Neutrophil (primary cell): ENCODE measurements around the gene UBE2D4.
"Not testable (repeated sequence)": the region's sequence is repeated elsewhere in the genome, so short reads cannot be mapped to it uniquely, and the experiment has no call there.

Experiments used
- H3K27ac ChIP-seq: fragments of 200-600 bp; sonication (generic); 2 replicates; pipeline ENCODE4 v1.5.1; 2016; ENCODE audit warnings: mild to moderate bottlenecking, moderate library complexity
- H3K27me3 ChIP-seq: fragments of 200-600 bp; sonication (generic); 2 replicates; pipeline ENCODE4 v1.6.0; 2016; ENCODE audit warnings: mild to moderate bottlenecking
- H3K36me3 ChIP-seq: fragments of 200-600 bp; sonication (generic); 2 replicates; pipeline ENCODE4 v1.5.1; 2017
- H3K4me1 ChIP-seq, 2 experiments: fragments of 200-600 bp in 1 of 2; sonication (generic) in 1 of 2; 1 replicate in 1 of 2; 2 replicates in 1 of 2; pipeline versions ENCODE4 v1.5.1 to v1.6.1; 2013 to 2016; ENCODE audit warnings: low read depth in 1 of 2, low read length in 1 of 2, mild to moderate bottlenecking in 1 of 2, moderate library complexity in 1 of 2; ENCODE audit not compliant: control insufficient read depth in 1 of 2, insufficient read depth in 1 of 2
- H3K4me3 ChIP-seq, 2 experiments: fragments of 200-600 bp in 1 of 2; sonication (generic) in 1 of 2; 1 replicate in 1 of 2; 2 replicates in 1 of 2; pipeline ENCODE4 v1.5.1; 2013 to 2016; ENCODE audit warnings: low read depth in 1 of 2, low read length in 1 of 2, mild to moderate bottlenecking in 1 of 2, moderate library complexity in 1 of 2
- H3K9me3 ChIP-seq: fragments of 200-600 bp; sonication (generic); 2 replicates; pipeline ENCODE4 v1.5.1; 2016
- TF ChIP-seq, protein P1 (sequence below): fragments of 200-600 bp; sonication (generic); IDR thresholded peaks from 2 replicates; pipeline ENCODE4 v1.5.1; 2016; ENCODE audit warnings: antibody characterized with exemption

The UBE2D4 gene

DNA sequence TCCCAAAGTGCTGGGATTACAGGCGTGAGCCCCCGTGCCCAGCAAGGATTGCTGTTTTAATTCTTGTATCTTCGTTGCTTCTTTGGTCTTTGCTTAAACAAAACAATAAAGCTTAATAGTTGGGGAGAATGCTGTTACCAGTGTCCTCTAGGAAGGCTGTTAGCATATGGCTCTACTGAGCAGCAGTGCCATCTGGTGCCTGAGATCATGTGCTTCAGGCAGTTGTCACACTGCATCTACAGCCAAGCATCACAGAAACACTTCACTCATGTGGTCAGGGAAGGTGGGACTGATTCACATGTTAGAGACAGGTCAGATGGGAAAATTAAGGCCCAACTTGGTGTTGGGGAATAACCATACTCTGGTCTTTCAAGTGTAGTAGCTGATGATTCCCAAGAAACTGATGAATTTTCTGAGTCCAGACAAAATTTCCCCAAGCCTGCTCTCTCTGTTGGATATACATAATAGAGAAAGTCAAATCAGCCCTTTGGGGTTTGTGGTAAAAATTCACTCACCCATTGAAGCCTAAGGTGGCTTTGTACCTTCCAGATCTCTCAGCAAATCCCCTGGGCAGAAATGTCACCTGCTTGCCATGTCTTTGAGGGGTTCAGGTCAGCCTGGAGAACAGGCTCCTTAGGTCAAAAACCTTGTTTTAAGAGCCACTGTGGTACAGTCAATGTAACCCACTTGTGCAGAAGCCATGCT lies 28.4 kb downstream of the UBE2D4 start:
- no peak overlapping the region for H3K4me3 ChIP-seq
- H3K27me3 ChIP-seq, result no peaks in the 10 kb centered on the region
- no peak overlapping the region for H3K27ac ChIP-seq
- no peaks in the 10 kb centered on the region for H3K4me1 ChIP-seq
- TF ChIP-seq, protein P1, sequence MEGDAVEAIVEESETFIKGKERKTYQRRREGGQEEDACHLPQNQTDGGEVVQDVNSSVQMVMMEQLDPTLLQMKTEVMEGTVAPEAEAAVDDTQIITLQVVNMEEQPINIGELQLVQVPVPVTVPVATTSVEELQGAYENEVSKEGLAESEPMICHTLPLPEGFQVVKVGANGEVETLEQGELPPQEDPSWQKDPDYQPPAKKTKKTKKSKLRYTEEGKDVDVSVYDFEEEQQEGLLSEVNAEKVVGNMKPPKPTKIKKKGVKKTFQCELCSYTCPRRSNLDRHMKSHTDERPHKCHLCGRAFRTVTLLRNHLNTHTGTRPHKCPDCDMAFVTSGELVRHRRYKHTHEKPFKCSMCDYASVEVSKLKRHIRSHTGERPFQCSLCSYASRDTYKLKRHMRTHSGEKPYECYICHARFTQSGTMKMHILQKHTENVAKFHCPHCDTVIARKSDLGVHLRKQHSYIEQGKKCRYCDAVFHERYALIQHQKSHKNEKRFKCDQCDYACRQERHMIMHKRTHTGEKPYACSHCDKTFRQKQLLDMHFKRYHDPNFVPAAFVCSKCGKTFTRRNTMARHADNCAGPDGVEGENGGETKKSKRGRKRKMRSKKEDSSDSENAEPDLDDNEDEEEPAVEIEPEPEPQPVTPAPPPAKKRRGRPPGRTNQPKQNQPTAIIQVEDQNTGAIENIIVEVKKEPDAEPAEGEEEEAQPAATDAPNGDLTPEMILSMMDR, result no peak
- peaks cover 21% of the 10 kb centered on the region for H3K36me3 ChIP-seq
- no peaks in the 10 kb centered on the region for H3K9me3 ChIP-seq

DNA sequence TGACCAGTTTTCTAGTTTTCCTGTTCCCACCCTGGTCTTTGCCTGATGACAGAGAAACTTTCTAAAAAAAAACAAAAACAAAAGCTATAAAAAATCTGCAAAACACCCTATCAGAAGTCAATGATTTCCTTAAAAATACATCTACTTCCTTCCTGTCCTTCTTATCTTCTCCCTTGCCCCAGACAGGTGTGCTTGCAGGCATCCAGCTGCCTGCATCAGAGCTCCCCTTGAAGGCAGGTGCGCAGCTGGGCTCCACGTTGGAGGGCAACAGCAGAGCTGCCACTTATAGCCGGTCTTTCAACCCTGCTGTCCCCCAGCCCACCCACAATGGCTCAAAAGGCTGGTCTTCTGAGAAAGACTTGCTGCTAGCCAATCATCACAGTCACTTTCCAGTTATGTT lies 29.8 kb downstream of the UBE2D4 start:
- H3K4me3 ChIP-seq, result no peak overlapping the region
- peaks cover 14% of the 10 kb centered on the region for H3K36me3 ChIP-seq
- TF ChIP-seq, protein P1, result no peak
- H3K27ac ChIP-seq, result no peak overlapping the region
- no peaks in the 10 kb centered on the region for H3K9me3 ChIP-seq
- no peaks in the 10 kb centered on the region for H3K4me1 ChIP-seq
- H3K27me3 ChIP-seq, result no peaks in the 10 kb centered on the region

DNA sequence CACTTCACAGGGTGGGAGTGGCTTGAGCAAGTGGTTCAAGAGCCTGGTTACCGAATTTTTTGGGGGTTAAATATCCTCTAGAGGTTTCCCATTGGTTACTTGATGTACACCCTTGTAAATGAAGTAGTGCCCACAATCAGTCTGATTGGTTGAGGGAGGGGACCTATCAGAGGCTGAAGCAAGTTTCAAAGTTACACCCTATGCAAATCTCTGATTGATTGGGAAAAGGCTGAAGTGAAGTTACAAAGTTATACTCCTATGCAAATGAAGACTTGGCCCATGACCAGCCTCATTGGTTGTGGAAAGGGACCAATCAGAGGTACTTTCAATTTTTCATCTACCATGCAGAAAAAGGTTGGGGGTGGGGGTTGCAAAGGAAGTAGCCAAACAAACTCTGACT lies 34.7 kb downstream of the UBE2D4 start:
- TF ChIP-seq, protein P1, result no peak
- H3K27me3 ChIP-seq, result no peaks in the 10 kb centered on the region
- no peaks in the 10 kb centered on the region for H3K9me3 ChIP-seq
- no peaks in the 10 kb centered on the region for H3K36me3 ChIP-seq
- H3K4me1 ChIP-seq, result no peaks in the 10 kb centered on the region
- no peak overlapping the region for H3K27ac ChIP-seq
- no peak overlapping the region for H3K4me3 ChIP-seq

DNA sequence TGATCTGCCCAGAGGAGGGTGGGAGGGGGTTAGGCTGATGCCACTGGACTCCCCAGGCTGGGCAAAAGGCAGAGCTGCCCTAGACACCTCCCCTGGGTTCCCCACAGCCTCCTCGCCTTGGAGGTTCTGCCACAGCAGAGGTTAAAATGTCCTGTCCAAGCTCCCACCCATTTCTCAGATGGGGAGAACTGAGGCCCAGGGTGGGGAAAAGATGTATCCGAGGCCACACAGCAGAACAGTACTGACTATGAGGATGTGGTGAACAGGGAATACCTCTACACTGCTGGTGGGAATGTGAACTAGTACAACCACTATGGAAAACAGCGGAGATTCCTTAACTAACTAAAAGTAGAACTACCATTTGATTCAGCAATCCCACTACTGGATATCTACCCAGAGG lies 40.2 kb downstream of the UBE2D4 start:
- not testable (repeated sequence) for H3K4me1 ChIP-seq, H3K27me3 ChIP-seq, H3K9me3 ChIP-seq, H3K4me3 ChIP-seq, H3K27ac ChIP-seq, H3K36me3 ChIP-seq

DNA sequence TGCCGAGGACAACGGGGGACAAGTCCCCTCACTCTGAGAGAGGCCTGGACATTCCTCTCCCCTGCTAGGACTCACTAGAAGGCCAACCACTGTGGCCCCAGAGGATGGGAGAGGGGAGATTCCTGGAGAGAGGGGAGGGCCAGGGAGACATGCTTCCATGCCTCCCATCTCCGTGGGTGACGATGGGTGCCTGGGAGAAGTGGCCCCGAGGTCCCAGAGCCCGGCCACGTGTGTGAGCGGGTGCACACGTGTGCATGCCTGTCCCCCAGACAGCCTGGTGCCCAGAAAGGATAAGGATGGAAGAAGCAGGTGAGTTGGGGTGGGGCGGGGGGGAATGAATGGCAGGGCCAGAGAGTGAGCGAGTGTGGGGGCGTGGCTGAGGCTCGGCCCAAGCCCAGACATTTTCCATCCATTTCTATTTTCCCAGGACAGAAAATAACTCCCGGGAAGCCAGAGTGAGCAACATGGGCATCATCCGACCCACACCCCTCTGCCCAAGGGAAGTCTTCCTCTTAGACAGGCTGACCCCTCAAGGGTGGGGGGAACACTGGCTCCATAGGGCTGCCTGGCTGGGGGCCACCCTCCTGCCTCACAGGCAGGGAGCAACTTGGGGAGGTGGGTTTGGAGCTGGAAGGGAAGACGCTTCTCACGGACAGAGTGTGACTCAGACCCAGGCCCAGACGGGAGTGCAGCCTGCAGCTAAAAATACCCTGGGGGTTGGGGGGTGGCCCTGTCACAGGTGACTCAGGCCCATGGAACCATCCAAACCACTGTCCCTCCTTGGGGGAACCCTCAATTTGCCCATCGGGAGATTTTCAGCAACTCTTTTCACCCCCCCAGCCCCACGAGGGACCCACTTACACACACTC lies 42.2 kb downstream of the UBE2D4 start:
- H3K27ac ChIP-seq, H3K4me1 ChIP-seq, H3K36me3 ChIP-seq, H3K4me3 ChIP-seq, H3K9me3 ChIP-seq, H3K27me3 ChIP-seq: not testable (repeated sequence)

DNA sequence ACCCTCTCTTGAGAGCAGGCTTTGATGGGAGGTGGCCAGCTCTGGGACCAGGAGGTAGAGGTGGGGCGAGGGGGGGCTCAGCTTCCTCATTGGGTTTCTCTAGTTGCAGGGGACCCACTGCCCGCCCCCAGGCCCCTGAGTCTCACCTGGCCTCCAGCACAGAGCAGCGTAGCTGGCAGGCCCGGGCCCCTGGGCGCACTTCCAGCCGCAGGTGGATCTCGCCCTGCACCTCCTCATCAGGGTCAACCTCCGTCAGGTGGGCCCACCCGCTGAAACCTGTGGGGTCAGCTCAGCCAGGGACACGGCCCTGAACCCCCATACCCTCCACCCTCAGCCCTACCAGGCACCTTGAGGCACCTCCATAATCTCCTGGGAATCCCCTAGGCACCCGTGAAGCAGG lies 43.4 kb downstream of the UBE2D4 start:
- H3K27ac ChIP-seq, H3K9me3 ChIP-seq, H3K4me1 ChIP-seq, H3K4me3 ChIP-seq, H3K27me3 ChIP-seq, H3K36me3 ChIP-seq: not testable (repeated sequence)

DNA sequence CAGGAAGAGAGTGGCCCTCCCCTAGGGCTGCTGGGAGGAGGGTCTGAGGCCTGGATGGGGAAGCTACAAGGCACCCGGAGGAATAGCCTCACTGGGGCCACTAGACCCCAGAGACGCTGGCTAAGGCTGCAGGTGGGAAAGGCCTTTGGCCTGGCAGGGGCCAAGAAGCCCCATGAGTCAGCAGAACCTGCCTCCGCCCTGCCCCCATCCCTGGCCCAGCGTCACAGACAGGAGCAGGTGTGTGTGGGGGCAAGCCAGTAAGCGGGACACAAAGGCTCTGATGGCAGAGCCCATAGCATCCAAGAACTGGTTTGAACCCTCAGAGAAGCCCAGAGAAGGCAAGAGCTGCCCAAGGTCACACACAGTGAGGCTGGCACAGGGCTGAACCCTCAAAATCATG lies 44.5 kb downstream of the UBE2D4 start:
- not testable (repeated sequence) for H3K4me3 ChIP-seq, H3K27ac ChIP-seq, H3K36me3 ChIP-seq, H3K9me3 ChIP-seq, H3K27me3 ChIP-seq, H3K4me1 ChIP-seq

DNA sequence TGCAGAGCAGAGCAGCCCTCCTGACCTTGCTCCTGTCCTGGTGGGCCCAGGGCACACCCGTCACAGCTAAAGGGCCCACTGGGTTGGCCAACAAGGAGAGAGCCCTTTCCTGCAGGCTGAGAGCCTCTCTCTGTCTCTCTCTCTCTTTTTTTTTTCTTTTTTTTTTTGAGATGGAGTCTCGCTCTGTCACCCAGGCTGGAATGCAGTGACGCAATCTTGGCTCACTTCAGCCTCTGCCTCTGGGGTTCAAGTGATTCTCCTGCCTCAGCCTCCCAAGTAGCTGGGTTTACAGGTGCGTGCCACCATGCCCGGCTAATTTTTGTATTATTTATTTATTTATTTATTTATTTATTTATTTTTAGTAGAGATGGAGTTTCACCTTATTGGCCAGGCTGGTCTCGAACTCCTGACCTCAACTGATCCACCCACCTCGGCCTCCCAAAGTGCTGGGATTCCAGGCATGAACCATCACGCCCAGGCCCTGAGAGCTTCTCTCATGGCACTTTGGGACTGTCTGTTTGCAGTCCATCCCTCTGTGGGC lies 47.9 kb downstream of the UBE2D4 start:
- not testable (repeated sequence) for H3K27me3 ChIP-seq, H3K36me3 ChIP-seq, H3K4me1 ChIP-seq, H3K9me3 ChIP-seq, H3K4me3 ChIP-seq, H3K27ac ChIP-seq

DNA sequence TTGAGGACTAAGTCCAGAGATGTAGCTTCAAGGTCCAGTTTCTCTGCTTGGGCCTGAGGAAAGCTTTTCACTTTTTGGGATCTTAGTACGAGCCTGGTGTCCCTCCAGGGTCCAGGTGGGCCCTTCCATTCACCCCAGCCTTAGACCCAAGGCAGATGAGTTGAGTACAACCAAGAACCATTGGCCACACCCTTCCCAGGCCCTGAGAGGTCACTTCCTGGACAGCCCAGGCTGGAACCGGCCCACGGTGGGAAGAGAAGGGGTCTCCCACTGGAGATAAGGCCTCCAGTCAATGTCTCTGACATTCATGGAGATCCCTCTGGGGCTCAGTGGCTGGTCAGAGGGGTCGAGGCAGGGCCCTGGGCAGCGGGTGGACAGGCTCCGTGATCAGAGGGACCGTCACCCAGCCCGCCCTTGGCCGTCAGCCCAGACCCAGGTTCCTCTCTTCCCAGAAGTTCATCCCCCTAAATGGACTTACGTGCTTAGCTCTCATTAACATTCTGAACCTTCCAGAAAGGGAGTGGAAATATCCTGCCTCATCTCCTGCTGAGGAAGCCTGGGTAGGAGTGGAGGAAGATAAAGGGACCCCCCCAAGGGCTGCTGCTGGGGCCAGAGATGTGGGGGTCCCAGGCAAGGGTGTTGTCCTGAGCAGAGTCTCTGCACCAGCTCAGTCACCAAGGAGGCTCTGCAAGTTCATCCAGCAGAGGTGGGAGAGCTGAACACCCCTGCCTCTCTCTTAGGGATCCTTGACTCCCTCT lies 48.7 kb downstream of the UBE2D4 start:
- H3K4me1 ChIP-seq, H3K4me3 ChIP-seq: not testable (repeated sequence)

More for the DNA sequence above, 48.7 kb downstream of the UBE2D4 start:
- not testable (repeated sequence) for H3K27me3 ChIP-seq, H3K36me3 ChIP-seq, H3K27ac ChIP-seq, H3K9me3 ChIP-seq
